Ammon's horn (tissue), 1 donor: Measurements from ENCODE around the gene MOAP1.
"Not testable (repeated sequence)": the region's sequence is repeated elsewhere in the genome, so short reads cannot be mapped to it uniquely, and the experiment has no call there.

Experiments used
- DNase-seq: peaks from one replicate; pipeline ENCODE4 v3.0.0-alpha.2; 2016; ENCODE audit warnings: low spot score

The MOAP1 gene

GRCh38 chr14:93146119-93146518 lies 38.6 kb downstream of the MOAP1 start:
- DNase-seq, result no peak

DNA sequence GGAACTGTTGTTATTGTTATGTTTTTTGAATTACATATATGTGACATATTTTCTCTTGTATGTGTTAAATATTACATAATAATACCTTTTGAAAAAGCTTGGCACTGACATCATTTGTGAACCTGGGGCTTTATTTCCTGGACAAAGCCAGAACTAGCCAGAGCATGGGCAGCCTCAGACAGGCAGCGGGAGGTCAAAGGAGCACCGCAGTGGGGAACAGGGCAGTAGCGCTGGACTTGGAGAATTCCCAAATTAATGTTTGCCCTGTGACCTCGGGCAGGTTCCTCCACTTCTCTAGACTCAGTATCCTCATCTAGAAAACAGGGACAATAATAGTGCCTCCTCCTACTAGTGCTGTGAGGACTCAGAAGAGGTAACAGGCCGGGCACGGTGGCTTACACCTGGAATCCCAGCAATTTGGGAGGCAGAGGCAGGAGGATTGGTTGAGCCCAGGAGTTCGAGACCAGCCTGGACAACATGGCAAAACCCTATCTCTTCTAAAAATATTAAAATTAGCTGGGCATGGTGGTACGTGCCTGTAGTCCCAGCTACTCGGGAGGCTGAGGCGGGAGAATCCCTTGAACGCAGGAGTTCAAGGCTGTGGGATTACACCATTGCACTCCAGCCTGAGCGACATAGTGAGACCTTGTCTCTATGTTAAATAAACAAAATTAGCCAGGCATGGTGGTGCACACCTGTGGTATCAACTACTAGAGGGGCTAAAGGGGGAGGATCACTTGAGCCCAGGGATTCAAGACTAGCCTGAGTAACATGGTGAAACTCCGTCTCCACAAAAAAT lies 41.6 kb downstream of the MOAP1 start:
- no peak for DNase-seq

GRCh38 chr14:93137864-93138263 lies 46.8 kb downstream of the MOAP1 start:
- no peak for DNase-seq

DNA sequence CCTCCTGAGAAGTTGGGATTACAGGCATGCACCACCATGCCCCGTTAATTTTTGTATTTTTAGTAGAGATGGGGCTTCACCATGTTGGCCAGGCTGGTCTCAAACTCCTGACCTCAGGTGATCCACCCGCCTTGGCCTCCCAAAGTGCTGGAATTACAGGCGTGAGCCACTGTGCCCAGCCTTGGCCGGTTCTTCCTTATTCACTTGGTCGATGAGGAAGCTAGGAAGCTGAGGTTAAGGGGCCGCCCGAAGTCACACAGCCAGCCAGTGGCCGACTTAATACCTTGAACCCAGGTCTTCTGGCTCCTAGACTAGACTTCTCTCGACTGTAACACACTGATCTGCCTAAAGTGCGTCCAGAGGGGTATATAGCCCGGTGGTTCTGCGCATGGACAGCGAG lies 48.2 kb downstream of the MOAP1 start:
- DNase-seq, result not testable (repeated sequence)

DNA sequence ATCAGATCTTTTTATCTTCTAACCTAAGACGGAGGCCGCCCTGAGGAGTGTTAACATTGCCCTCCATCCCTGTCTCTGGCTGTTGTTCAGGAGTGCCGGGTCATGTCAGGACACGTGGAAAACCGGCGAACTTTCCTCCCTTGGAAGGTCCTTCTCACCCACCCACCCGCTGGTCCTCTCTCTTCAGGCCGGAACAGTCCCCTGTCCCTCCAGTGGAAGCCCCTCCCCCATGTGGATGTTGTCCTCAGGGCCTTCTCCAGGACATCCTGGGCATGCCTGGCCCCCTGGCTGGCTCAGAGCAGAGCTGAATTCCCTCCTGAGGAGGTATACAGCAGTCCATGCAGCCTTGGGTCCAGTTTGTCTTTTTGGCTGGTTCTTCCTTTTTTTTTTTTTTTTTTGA lies 48.7 kb downstream of the MOAP1 start:
- no peak for DNase-seq

- no peak for DNase-seq
These were observed 49.3 kb downstream of the MOAP1 start for GRCh38 chr14:93135399-93135798.

DNA sequence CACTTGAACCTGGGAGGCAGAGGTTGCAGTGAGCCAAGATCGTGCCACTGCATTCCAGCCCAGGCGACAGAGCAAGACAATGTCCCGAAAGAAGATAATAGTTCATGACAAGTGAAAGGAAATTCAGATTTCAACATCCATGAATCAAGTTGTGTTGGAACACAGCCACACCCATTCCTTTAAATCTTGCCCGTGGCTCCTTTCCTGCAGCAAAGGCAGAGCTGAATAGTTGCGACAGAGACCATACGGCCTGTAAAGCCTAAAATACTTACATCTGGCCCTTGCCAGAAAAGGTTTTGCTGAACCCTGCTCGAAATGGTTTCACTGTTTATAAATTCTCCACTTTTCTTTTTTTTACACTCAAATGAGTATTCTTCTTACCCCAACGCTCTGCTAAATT lies 51.2 kb downstream of the MOAP1 start:
- no peak for DNase-seq

DNA sequence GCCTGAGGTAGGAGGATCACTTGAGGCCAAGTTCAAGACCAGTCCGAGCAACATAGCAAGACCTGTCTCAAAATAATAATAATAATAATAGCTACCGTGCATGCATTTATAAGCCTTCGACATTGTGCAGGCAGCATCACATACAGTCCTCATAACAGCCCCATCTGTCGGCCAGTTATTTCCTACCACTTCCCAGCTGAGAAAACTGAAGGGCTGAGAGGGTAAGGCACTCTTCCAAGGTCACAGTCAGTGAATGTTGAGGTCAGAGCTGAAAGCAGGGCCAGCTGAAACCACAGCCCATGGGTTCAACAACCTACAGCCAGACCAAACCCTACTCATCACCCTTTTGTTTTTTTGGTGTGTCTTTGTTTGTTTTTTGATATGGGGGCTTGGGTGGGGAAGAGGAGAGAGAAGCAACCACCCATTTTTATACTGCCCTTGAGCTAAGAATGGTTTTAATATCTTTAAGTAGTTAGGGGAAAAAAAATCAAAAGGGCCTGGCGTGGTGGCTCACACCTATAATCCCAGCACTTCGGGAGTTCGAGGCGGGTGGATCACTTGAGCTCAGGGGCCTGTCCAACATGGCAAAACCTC lies 52.1 kb downstream of the MOAP1 start:
- peak; percentile 71 for DNase-seq
